CD4-positive, alpha-beta T cell treated with Interleukin-21 for 1 hour (primary cell): ENCODE data around the gene CPT1B.
A peak's percentile ranks its signal among the peaks of the same experiment; 100 is the strongest.
"Not testable (repeated sequence)": the region's sequence is repeated elsewhere in the genome, so short reads cannot be mapped to it uniquely, and the experiment has no call there.

Experiments used
- DNase-seq: peaks from one replicate; pipeline ENCODE4 v3.0.0-alpha.2; 2020

CPT1B gene

GRCh38 chr22:50608996-50609395 is 30.8 kb upstream of the CPT1B start:
- DNase-seq = no peak

- not testable (repeated sequence) for DNase-seq
Measured at GRCh38 chr22:50608058-50608840, 30.0 kb upstream of the CPT1B start.

GRCh38 chr22:50607659-50608020 is 29.4 kb upstream of the CPT1B start:
- no peak for DNase-seq

GRCh38 chr22:50606946-50607658 is 28.9 kb upstream of the CPT1B start:
- no peak for DNase-seq

GRCh38 chr22:50606165-50606945 is 28.1 kb upstream of the CPT1B start:
- no peak for DNase-seq

- DNase-seq = no peak
Measured at GRCh38 chr22:50605613-50606074, 27.4 kb upstream of the CPT1B start.

GRCh38 chr22:50605002-50605612 is 26.9 kb upstream of the CPT1B start:
- DNase-seq = no peak

GRCh38 chr22:50604256-50605001 is 26.2 kb upstream of the CPT1B start:
- DNase-seq = no peak

GRCh38 chr22:50603511-50604255 is 25.5 kb upstream of the CPT1B start:
- DNase-seq = no peak

GRCh38 chr22:50602338-50602700 is 24.1 kb upstream of the CPT1B start:
- DNase-seq = no peak

GRCh38 chr22:50601669-50602337 is 23.6 kb upstream of the CPT1B start:
- no peak for DNase-seq

- no peak for DNase-seq
Measured at GRCh38 chr22:50600967-50601668, 22.9 kb upstream of the CPT1B start.

GRCh38 chr22:50600538-50600937 is 22.3 kb upstream of the CPT1B start, which contains the start of gene MAPK8IP2:
Gene MAPK8IP2, plus strand, starts transcription at chr22:50600793. Its CDS starts 26 bp downstream, at chr22:50600819.
- peak; percentile 6 for DNase-seq

GRCh38 chr22:50599816-50600455 is 21.7 kb upstream of the CPT1B start:
- peak; percentile 64 for DNase-seq

GRCh38 chr22:50597097-50597496 is 18.9 kb upstream of the CPT1B start:
- DNase-seq = no peak

- no peak for DNase-seq
Measured at GRCh38 chr22:50595189-50595588, 17.0 kb upstream of the CPT1B start.

- DNase-seq = no peak
Measured at GRCh38 chr22:50587407-50587806, 9.2 kb upstream of the CPT1B start.

- no peak for DNase-seq
Measured at GRCh38 chr22:50586416-50586815, 8.2 kb upstream of the CPT1B start.

- no peak for DNase-seq
Measured at GRCh38 chr22:50585781-50586180, 7.6 kb upstream of the CPT1B start.

- DNase-seq = no peak
Measured at GRCh38 chr22:50585238-50585637, 7.0 kb upstream of the CPT1B start.
